WERI-Rb-1 (cell line): Measurements from ENCODE around the gene MFAP3L.

ENCODE experiments used
- DNase-seq: peaks from one replicate; pipeline ENCODE4 v3.0.0-alpha.2; 2020
- H3K27ac ChIP-seq: fragments of 250-450 bp; sonication (Bioruptor Pico); 2 replicates; pipeline ENCODE4 v1.5.1; 2020; ENCODE audit warnings: mild to moderate bottlenecking, moderate library complexity
- H3K27me3 ChIP-seq: fragments of 250-450 bp; sonication (Bioruptor Pico); 2 replicates; pipeline ENCODE4 v1.5.1; 2021; ENCODE audit warnings: mild to moderate bottlenecking, low read depth, moderate library complexity; ENCODE audit not compliant: insufficient read depth, severe bottlenecking
- H3K36me3 ChIP-seq: fragments of 250-450 bp; sonication (Bioruptor Pico); 2 replicates; pipeline ENCODE4 v1.5.1; 2020; ENCODE audit warnings: mild to moderate bottlenecking, moderate library complexity
- H3K4me3 ChIP-seq: 2 replicates; pipeline ENCODE4 v1.5.1; 2011; ENCODE audit warnings: low read depth, mild to moderate bottlenecking, control low read depth, low read length
- H3K9me3 ChIP-seq: fragments of 250-450 bp; sonication (Bioruptor Pico); 2 replicates; pipeline ENCODE4 v1.5.1; 2021; ENCODE audit warnings: mild to moderate bottlenecking, moderate library complexity; ENCODE audit not compliant: severe bottlenecking
- CTCF ChIP-seq: IDR thresholded peaks from 2 replicates; pipeline ENCODE4 v1.5.1; 2011; ENCODE audit warnings: low read depth, mild to moderate bottlenecking, control low read depth, inconsistent platforms, low read length

MFAP3L gene

GRCh38 chr4:169996379-169997240, 29.6 kb downstream of the MFAP3L start:
- no peak for DNase-seq
- no peak for TF ChIP-seq CTCF
- H3K9me3 ChIP-seq, result no peaks in the 10 kb centered on the region
- no peak overlapping the region for H3K27ac ChIP-seq
- H3K36me3 ChIP-seq, result peaks cover 8% of the 10 kb centered on the region
- no peak overlapping the region for H3K4me3 ChIP-seq
- H3K27me3 ChIP-seq, result no peaks in the 10 kb centered on the region

GRCh38 chr4:169993531-169993930, 32.7 kb downstream of the MFAP3L start:
- Histone ChIP-seq H3K27me3 (no peaks in the 10 kb centered on the region), H3K27ac (no peak overlapping the region), H3K4me3 (no peak overlapping the region), H3K9me3 (no peaks in the 10 kb centered on the region), H3K36me3 (peaks cover 15% of the 10 kb centered on the region)
- TF ChIP-seq CTCF, result no peak
- DNase-seq, result no peak

GRCh38 chr4:169988252-169988651, 37.9 kb downstream of the MFAP3L start:
- Histone ChIP-seq H3K36me3 (peaks cover 15% of the 10 kb centered on the region), H3K27ac (no peak overlapping the region), H3K4me3 (no peak overlapping the region), H3K27me3 (no peaks in the 10 kb centered on the region), H3K9me3 (no peaks in the 10 kb centered on the region)
- no peak for DNase-seq
- no peak for TF ChIP-seq CTCF

GRCh38 chr4:169987327-169988228, 38.6 kb downstream of the MFAP3L start:
- H3K27ac ChIP-seq, result no peak overlapping the region
- DNase-seq, result no peak

GRCh38 chr4:169986369-169986768, 39.8 kb downstream of the MFAP3L start:
- TF ChIP-seq CTCF, result no peak
- no peaks in the 10 kb centered on the region for H3K9me3 ChIP-seq

More at GRCh38 chr4:169987327-169988228, 38.6 kb downstream of the MFAP3L start:
- peaks cover 15% of the 10 kb centered on the region for H3K36me3 ChIP-seq
- no peaks in the 10 kb centered on the region for H3K27me3 ChIP-seq
- H3K9me3 ChIP-seq, result no peaks in the 10 kb centered on the region
- H3K4me3 ChIP-seq, result no peak overlapping the region
- no peak for TF ChIP-seq CTCF

More at GRCh38 chr4:169986369-169986768, 39.8 kb downstream of the MFAP3L start:
- Histone ChIP-seq H3K27me3 (no peaks in the 10 kb centered on the region), H3K4me3 (no peak overlapping the region), H3K36me3 (peaks cover 4% of the 10 kb centered on the region), H3K27ac (no peak overlapping the region)
- no peak for DNase-seq
